Measurements from ENCODE around the gene TBC1D2. TPM values are rescaled to one million over a fixed set of nuclear protein-coding genes. Genes with fewer than 3 reads are reported as not detected.
"Not testable (repeated sequence)": the region's sequence is repeated elsewhere in the genome, so short reads cannot be mapped to it uniquely, and the experiment has no call there.

TBC1D2 gene
- 8.0 TPM for polyA plus RNA-seq (2013, experiment 1 of 2; ENCODE audit: insufficient read length)
- polyA plus RNA-seq (2013, experiment 2 of 2; ENCODE audit: insufficient read length): 8.8 TPM

- DNase-seq: peak; percentile 91
These were observed at the start of gene TBC1D2 for GRCh38 chr9:98255578-98256296. Gene TBC1D2, minus strand, starts transcription at chr9:98255649. Its CDS starts 108 bp downstream, at chr9:98255541.

- DNase-seq: no peak
These were observed 48.9 kb upstream of the TBC1D2 start for GRCh38 chr9:98304381-98304780.

GRCh38 chr9:98303633-98304125 is 48.2 kb upstream of the TBC1D2 start:
- no peak for DNase-seq

- DNase-seq: no peak
These were observed 47.6 kb upstream of the TBC1D2 start for GRCh38 chr9:98302938-98303632.

- DNase-seq: no peak
These were observed 46.7 kb upstream of the TBC1D2 start for GRCh38 chr9:98302150-98302549.

GRCh38 chr9:98300611-98301010 is 45.2 kb upstream of the TBC1D2 start:
- DNase-seq: no peak

GRCh38 chr9:98298476-98298875 is 43.0 kb upstream of the TBC1D2 start:
- DNase-seq: no peak

GRCh38 chr9:98295824-98296223 is 40.4 kb upstream of the TBC1D2 start:
- no peak for DNase-seq

GRCh38 chr9:98291820-98292219 is 36.4 kb upstream of the TBC1D2 start:
- no peak for DNase-seq

- no peak for DNase-seq
These were observed 35.0 kb upstream of the TBC1D2 start for GRCh38 chr9:98290411-98290810.

- no peak for DNase-seq
These were observed 34.3 kb upstream of the TBC1D2 start for GRCh38 chr9:98289614-98290201.

GRCh38 chr9:98288881-98289280 is 33.4 kb upstream of the TBC1D2 start:
- no peak for DNase-seq

- no peak for DNase-seq
These were observed 31.9 kb upstream of the TBC1D2 start for GRCh38 chr9:98287384-98287783.

- DNase-seq: no peak
These were observed 30.0 kb upstream of the TBC1D2 start for GRCh38 chr9:98285446-98285845.

- no peak for DNase-seq
These were observed 29.3 kb upstream of the TBC1D2 start for GRCh38 chr9:98284754-98285153.

GRCh38 chr9:98283143-98283542 is 27.7 kb upstream of the TBC1D2 start:
- not testable (repeated sequence) for DNase-seq

GRCh38 chr9:98281281-98281680 is 25.8 kb upstream of the TBC1D2 start:
- no peak for DNase-seq

- no peak for DNase-seq
These were observed 25.1 kb upstream of the TBC1D2 start for GRCh38 chr9:98280574-98280973.

- DNase-seq: no peak
These were observed 24.7 kb upstream of the TBC1D2 start for GRCh38 chr9:98280162-98280561.

- DNase-seq: no peak
These were observed 21.5 kb upstream of the TBC1D2 start for GRCh38 chr9:98276907-98277469.

- DNase-seq: no peak
These were observed 19.7 kb upstream of the TBC1D2 start for GRCh38 chr9:98275159-98275558.

- no peak for DNase-seq
These were observed 16.6 kb upstream of the TBC1D2 start for GRCh38 chr9:98272083-98272482.

- no peak for DNase-seq
These were observed 16.0 kb upstream of the TBC1D2 start for GRCh38 chr9:98271479-98271878.

Measured in fibroblast of skin of abdomen (primary cell).